Measurements from ENCODE around the gene KRT83.

The KRT83 gene

GRCh38 chr12:52267699-52268098 is 53.5 kb downstream of the KRT83 start:
- Histone ChIP-seq H3K9me3 (ENCODE audit: control insufficient read depth, insufficient read depth, low read depth, low read length) (no peaks in the 10 kb centered on the region), H3K36me3 (ENCODE audit: control insufficient read depth in 2 of 2, insufficient read depth in 1 of 2, low read length in 2 of 2) (no peaks in the 10 kb centered on the region), H3K27ac (ENCODE audit: extremely low read depth, low read depth, low read length) (no peak overlapping the region), H3K4me3 (ENCODE audit: low read depth, low read length) (no peak overlapping the region), H3K4me1 (ENCODE audit: control insufficient read depth, insufficient read depth, low read length) (no peaks in the 10 kb centered on the region)
- POLR2A ChIA-PET: no interaction called here
- TF ChIP-seq ZNF792 (tag by site-specific recombination; IDR thresholded peaks at IDR 0.05): no peak
- no peak for TF ChIP-seq OSR2 (tag by site-specific recombination; IDR thresholded peaks at IDR 0.05)
- TF ChIP-seq ZNF48 (tag by site-specific recombination; IDR thresholded peaks at IDR 0.05): no peak
- no peak for TF ChIP-seq ZNF558 (tag by site-specific recombination; IDR thresholded peaks at IDR 0.05)
- TF ChIP-seq ZNF23 (tag by site-specific recombination; IDR thresholded peaks at IDR 0.05; ENCODE audit: borderline replicate concordance): no peak
- TF ChIP-seq ZNF155 (tag by site-specific recombination; IDR thresholded peaks at IDR 0.05): no peak
- no peak for TF ChIP-seq RBAK (tag by site-specific recombination; IDR thresholded peaks at IDR 0.05)
- TF ChIP-seq ZBTB17 (tag by site-specific recombination; IDR thresholded peaks at IDR 0.05): no peak
- no peak for TF ChIP-seq ZNF133 (tag by site-specific recombination; IDR thresholded peaks at IDR 0.05)
- TF ChIP-seq ZNF18 (tag by site-specific recombination; IDR thresholded peaks at IDR 0.05): no peak
- TF ChIP-seq TCF7L2 (IDR thresholded peaks at IDR 0.05; ENCODE audit: borderline replicate concordance, low read depth, low read length): no peak
- no peak for TF ChIP-seq EGR2 (tag by site-specific recombination; IDR thresholded peaks at IDR 0.05; ENCODE audit: low read depth)
- no peak for TF ChIP-seq ZNF121 (tag by site-specific recombination; IDR thresholded peaks at IDR 0.05)
- no peak for TF ChIP-seq ZFP41 (tag by site-specific recombination; IDR thresholded peaks at IDR 0.05; ENCODE audit: borderline replicate concordance)
- no peak for TF ChIP-seq ZBTB49 (tag by site-specific recombination; IDR thresholded peaks at IDR 0.05; ENCODE audit: low read depth)
- TF ChIP-seq, protein P1, sequence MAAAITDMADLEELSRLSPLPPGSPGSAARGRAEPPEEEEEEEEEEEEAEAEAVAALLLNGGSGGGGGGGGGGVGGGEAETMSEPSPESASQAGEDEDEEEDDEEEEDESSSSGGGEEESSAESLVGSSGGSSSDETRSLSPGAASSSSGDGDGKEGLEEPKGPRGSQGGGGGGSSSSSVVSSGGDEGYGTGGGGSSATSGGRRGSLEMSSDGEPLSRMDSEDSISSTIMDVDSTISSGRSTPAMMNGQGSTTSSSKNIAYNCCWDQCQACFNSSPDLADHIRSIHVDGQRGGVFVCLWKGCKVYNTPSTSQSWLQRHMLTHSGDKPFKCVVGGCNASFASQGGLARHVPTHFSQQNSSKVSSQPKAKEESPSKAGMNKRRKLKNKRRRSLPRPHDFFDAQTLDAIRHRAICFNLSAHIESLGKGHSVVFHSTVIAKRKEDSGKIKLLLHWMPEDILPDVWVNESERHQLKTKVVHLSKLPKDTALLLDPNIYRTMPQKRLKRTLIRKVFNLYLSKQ (tag by site-specific recombination; IDR thresholded peaks at IDR 0.05; ENCODE audit: borderline replicate concordance): no peak
- TF ChIP-seq KLF10 (tag by site-specific recombination; IDR thresholded peaks at IDR 0.05): no peak
- no peak for TF ChIP-seq ZSCAN16 (tag by site-specific recombination; IDR thresholded peaks at IDR 0.05)
- no peak for TF ChIP-seq ZNF610 (tag by site-specific recombination; IDR thresholded peaks at IDR 0.05; ENCODE audit: borderline replicate concordance)
- CTCF ChIA-PET: interaction anchor here (0.6 to 10.0 kb wide), 4 partner anchors 8 to 57 kb away, joined by 3 to 98 read pairs (median 5); no protein-coding TSS in a partner anchor

DNA sequence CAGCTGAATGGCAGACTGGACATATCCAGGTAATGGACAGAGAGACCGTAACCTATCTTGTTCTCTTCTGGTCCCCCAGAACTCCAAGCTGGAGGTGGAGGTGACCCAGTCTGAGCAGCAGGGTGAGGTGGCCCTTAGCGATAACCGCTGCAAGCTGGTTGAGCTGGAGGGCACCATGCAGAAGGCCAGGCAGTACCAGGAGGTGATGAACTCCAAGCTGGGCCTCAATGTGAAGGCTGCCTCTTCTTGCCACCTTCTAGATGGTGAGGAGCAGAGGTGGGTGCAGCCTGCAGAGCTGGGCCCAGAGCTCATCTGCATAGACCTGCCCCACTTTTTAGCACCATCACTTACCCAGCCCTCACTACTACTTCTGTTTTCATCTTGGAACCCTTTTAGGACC is 53.9 kb downstream of the KRT83 start:
- no peaks in the 10 kb centered on the region for H3K9me3 ChIP-seq (ENCODE audit: control insufficient read depth, insufficient read depth, low read depth, low read length)
- POLR2A ChIA-PET: no interaction called here
- CTCF ChIA-PET: interaction anchor here (0.6 to 10.0 kb wide), 3 partner anchors 11 to 58 kb away, joined by 3 to 98 read pairs (median 6); no protein-coding TSS in a partner anchor
- H3K36me3 ChIP-seq (ENCODE audit: control insufficient read depth in 2 of 2, insufficient read depth in 1 of 2, low read length in 2 of 2): no peaks in the 10 kb centered on the region
- H3K4me3 ChIP-seq (ENCODE audit: low read depth, low read length): no peak overlapping the region
- no peak overlapping the region for H3K27ac ChIP-seq (ENCODE audit: extremely low read depth, low read depth, low read length)
- peaks cover 3% of the 10 kb centered on the region; the same call in 1 of the 2 replicates for H3K4me1 ChIP-seq (ENCODE audit: control insufficient read depth, insufficient read depth, low read length)
- no peak for TF ChIP-seq ZNF768 (tag by site-specific recombination; IDR thresholded peaks at IDR 0.05)
- no peak for TF ChIP-seq OVOL3 (tag by site-specific recombination; IDR thresholded peaks at IDR 0.05)
- TF ChIP-seq, protein P2, sequence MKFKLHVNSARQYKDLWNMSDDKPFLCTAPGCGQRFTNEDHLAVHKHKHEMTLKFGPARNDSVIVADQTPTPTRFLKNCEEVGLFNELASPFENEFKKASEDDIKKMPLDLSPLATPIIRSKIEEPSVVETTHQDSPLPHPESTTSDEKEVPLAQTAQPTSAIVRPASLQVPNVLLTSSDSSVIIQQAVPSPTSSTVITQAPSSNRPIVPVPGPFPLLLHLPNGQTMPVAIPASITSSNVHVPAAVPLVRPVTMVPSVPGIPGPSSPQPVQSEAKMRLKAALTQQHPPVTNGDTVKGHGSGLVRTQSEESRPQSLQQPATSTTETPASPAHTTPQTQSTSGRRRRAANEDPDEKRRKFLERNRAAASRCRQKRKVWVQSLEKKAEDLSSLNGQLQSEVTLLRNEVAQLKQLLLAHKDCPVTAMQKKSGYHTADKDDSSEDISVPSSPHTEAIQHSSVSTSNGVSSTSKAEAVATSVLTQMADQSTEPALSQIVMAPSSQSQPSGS (tag by site-specific recombination; IDR thresholded peaks at IDR 0.05; ENCODE audit: low read depth): no peak
- no peak for TF ChIP-seq ZSCAN4 (tag by site-specific recombination; IDR thresholded peaks at IDR 0.05)
- TF ChIP-seq ZNF426 (tag by site-specific recombination; IDR thresholded peaks at IDR 0.05): no peak
- no peak for TF ChIP-seq ZNF121 (tag by site-specific recombination; IDR thresholded peaks at IDR 0.05)
- TF ChIP-seq ZNF404 (tag by site-specific recombination; IDR thresholded peaks at IDR 0.05): no peak
- TF ChIP-seq SCRT2 (tag by site-specific recombination; IDR thresholded peaks at IDR 0.05): no peak

Measured in HEK293 (cell line).